Kidney glomerular epithelial cell (primary cell): ENCODE data around the gene ACSL4.
"Not testable (repeated sequence)": the region's sequence is repeated elsewhere in the genome, so short reads cannot be mapped to it uniquely, and the experiment has no call there.

ENCODE experiments used
- DNase-seq: peaks from one replicate; lab custom pipeline; 2025; lab: John Stamatoyannopoulos, UW

Gene ACSL4

GRCh38 chrX:109667986-109668385 is 65.1 kb downstream of the ACSL4 start:
- DNase-seq = no peak

- no peak for DNase-seq
Measured at GRCh38 chrX:109660435-109661143, 72.5 kb downstream of the ACSL4 start.

DNA sequence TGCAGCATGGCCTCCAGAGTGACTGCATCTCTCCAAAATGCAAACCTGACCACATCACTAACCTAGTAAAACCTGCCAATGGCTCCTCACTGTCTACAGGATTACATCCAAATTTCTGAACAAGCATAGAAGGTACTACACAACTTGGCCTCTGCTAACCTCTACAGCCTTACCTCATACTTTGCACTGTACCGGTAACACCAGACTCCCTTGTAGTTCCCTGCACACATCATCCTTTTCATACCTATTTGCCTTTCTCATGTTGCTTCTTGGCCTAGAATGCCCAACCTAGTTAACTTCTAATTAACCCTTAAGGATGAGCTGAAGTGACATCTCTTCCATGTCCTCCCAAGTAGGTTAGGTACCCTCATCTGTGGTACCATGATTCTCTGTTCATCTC is 74.7 kb downstream of the ACSL4 start:
- no peak for DNase-seq

DNA sequence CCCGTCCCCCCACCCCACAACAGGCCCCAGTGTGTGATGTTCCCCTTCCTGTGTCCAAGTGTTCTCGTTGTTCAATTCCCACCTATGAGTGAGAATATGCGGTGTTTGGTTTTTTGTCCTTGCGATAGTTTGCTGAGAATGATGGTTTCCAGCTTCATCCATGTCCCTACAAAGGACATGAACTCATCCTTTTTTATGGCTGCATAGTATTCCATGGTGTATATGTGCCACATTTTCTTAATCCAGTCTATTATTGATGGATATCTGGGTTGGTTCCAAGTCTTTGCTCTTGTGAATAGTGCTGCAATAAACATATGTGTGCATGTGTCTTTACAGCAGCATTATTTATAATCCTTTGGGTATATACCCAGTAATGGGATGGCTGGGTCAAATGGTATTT is 75.7 kb downstream of the ACSL4 start:
- DNase-seq = not testable (repeated sequence)

DNA sequence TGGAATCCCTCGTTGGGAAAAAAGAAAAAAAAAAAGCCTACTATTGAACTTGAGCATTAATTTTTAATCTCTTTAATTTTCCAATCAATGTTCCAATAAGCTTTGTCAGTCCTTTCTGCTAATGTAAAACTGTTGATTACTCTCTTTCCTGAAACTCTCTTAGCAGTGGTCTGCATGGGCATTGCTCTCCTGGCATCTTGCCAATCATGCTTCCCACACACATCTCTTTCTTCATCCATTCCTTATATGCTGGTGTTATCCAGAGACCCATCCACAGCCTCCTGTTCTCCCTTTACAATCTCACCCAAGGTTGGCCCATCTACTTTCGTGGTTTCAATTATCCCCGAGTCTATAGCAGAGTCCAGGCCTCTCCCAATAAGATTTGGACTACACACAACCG is 76.3 kb downstream of the ACSL4 start:
- DNase-seq = no peak

DNA sequence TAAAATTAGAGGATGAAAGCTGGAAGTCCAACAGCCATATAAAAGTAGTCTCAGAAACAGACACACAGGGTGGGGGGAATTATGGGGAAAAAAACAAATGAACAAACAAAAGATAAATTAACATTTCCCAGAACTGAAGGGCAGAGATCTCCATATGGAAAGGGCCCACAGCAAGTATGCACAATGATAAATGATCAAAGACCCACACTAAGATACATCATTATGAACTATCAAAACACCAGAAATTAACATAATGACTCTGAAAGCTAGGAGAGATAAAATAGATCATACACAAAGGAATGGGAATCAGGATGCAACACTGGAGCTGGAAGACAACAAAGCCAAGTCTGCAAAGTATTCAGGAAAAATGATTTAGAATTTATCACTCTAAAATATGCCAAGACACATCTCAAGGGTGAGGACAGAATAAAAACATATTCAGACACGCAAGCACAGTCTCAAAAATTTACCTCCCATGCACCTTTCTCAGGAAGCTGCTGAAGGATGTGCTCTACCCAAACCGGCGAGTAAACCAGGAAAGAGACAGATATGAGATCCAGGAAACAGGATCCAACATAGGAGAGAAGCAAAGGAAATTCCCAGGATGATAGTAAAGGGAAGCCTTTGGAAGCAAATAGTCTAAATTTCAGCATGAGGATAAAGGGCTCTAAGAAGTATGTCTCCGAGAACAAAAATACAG is 77.4 kb downstream of the ACSL4 start:
- DNase-seq = no peak

DNA sequence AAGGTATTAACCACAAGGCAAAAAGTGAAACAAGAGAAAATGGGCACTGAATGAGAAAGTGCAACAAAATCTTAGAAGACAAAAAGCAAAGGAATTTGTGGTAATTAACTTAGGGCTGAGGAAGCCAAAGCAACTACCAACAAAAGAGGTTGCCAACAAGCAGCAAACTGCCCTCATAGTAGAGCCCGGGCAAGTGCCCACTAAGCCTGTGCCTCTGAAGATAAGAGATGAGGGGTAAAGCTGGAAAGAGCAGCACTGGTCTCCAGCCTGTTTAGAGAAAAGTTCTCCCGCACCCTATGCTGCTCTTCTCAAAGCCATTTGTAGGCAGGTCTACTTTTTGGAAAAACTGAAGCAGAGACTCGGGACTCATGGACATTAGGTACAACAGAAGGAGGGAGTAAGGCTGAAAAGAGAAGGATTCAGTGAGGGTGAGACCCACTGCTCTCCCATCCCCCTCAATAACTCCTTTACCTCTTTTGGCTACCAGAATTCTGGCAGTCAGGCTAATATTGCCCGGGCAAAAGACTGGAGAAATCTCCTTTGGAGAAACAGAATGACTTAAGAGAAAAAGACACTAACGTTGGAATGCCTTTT is 78.4 kb downstream of the ACSL4 start:
- no peak for DNase-seq

- DNase-seq = not testable (repeated sequence)
Measured at GRCh38 chrX:109644671-109645070, 88.4 kb downstream of the ACSL4 start.

GRCh38 chrX:109643687-109644086 is 89.4 kb downstream of the ACSL4 start:
- DNase-seq = no peak

DNA sequence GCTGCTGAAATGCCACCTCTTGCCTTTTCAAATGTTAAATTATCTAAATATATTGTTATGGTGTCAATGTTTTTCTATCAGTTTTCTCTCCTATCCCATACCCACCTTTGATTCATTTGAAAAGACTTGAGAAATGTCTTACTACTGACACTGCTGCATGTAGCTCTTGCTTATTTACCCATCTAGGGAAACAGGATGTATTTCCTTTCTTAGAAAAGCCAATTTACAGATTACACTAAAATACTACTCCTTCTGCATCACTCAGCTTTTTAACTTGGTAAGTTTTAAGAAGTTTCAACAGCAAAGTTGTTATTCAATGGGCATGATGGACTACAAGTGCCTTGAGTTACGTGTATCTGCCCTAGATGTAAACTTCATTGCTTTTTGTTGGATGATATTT is 94.9 kb downstream of the ACSL4 start:
- DNase-seq = no peak

DNA sequence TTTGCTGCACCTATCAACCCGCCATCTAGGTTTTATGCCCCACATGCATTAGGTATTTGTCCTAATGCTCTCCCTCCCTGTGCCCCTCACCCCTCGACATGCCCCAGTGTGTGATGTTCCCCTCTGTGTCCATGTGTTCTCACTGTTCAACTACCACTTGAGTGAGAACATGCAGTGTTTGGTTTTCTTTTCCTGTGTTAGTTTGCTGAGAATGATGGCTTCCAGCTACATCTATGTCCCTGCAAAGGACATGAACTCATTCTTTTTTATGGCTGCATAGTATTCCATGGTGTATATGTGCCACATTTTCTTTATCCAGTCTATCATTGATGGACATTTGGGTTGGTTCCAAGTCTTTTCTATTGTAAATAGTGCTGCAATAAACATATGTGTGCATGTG is 95.6 kb downstream of the ACSL4 start:
- DNase-seq = not testable (repeated sequence)

GRCh38 chrX:109635146-109635545 is 97.9 kb downstream of the ACSL4 start:
- no peak for DNase-seq

DNA sequence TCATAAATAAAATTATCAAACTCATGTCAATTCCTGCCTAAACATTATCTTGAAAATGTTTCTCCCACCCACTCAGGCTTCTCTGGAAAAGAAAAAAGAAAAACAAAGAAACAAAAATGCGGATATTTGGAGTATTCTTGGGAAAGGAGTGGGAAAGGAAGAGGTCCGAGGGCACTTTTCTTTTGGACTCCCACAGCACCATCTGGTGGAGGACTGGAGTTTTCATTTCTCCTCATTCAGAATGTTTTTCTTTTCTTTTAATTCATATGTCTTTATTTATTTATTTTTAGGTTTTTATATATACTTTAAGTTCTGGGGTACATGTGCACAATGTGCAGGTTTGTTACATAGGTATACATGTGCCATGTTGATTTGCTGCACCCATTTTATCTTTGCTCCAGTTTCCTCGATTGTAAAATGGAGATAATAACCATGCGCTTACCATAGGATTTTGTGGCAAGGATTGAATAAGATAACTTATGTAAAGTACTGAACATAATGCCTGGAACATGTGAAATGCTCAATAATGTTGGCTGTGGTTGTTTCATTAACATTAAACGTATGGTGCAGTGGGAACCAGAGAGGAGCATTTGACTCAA is 100.1 kb downstream of the ACSL4 start:
- DNase-seq = no peak

DNA sequence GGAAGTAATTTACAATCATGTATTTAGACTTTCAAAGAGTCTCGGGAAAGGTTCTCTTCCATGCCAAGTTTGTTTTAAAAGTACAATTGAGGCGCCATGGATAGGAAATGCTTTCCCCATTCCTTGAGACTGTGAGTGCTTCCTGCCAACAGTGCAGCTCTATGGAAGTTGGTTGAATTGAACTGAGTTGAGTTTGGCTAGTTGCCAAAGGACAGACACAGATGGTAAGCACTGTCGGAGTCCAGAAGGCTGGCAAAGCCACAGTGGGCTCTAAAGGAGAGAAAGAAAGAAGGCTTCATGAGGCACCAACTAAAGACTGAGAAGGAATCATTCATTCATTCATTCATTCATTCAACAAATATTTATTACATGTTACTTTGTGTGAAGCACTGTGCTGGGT is 103.7 kb downstream of the ACSL4 start:
- no peak for DNase-seq

- no peak for DNase-seq
Measured at GRCh38 chrX:109626637-109627036, 106.4 kb downstream of the ACSL4 start.

- no peak for DNase-seq
Measured at GRCh38 chrX:109624641-109625616, 108.1 kb downstream of the ACSL4 start, which contains the start of gene KCNE5. TSS of gene KCNE5 (minus strand) at chrX:109625172. CDS start at chrX:109625020, 152 bp downstream.

DNA sequence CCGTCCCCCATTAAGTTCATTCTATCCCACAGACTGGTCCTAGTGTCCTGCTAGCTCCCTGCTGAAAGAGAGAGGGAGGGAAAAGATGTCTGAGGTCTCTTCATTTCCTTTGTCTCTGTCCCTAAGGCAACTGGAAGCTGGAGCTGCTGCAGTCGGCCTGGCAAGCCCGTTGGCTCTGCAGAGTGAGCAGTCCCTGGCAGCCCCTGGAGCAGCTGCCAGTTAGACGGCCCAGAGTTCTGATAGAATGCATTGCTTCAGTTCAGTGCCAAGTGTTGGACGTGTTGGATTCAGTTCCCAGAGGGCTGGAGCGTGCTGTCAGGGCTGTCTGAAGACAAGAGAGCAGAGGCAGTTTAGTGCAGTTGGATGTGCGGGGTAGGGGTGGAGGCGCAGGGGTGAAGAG is 109.1 kb downstream of the ACSL4 start:
- no peak for DNase-seq

- DNase-seq = no peak
Measured at GRCh38 chrX:109622270-109622669, 110.8 kb downstream of the ACSL4 start.

DNA sequence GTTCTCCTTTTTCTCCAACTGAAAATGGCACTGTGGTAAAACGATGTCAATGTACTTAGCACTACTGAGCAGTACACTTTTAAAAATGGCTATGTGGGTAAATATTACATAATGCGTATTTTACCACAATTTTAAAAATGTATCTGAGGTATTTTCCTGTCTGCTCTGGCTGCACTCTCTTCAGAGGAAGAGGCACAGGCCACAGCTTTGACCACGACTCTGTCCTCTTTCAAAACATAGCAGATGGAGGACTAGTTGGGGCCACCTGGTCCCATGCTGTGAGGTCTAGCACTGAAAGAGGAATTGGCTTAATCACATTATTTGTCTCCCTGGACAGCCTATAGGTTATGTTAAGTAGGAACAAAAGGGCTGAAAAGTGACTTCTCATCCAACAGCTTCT is 113.3 kb downstream of the ACSL4 start:
- no peak for DNase-seq

GRCh38 chrX:109614951-109615350 is 118.1 kb downstream of the ACSL4 start:
- no peak for DNase-seq

DNA sequence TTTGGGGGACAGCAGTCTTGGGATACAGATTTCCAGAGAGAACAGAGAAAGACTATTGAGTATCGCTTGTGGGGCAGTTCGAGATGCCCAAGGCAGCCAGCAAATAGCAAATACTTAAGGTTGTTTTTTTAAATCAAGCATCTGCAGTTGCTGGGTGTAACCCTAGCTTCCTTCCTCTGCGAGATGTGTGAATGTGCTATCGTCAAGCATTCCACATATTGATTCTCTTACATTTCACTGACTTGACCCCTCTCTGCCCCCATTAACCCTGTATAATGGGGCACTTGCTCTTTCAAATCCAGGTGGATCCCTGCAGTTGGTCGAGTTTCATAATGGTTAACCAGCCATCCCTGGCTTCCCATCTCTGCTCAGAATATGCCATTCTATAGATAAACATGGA is 131.6 kb downstream of the ACSL4 start:
- no peak for DNase-seq

DNA sequence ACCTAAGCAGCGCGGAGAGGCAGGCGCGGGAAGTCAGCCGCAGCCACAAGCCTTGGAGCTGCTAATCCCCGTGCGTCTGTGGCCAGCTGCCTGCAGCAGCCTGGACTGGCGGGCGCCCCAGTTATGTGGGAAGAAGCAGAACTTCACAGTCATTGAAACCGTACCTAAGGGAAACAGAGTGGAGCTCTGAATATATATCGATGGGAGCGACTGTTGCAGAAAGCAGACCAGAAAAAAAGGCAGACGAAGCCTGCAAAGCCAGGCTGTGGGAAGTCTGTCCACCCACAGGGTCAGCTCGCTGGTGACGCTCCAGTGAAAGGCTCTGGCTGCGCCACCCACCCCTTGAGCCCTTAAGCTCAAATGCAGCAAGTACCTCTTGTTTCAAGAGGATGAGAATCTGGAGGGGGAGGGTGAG is 132.8 kb downstream of the ACSL4 start:
- DNase-seq = no peak
